T-helper 1 cell treated with Interleukin-12 subunit alpha and Interleukin-12 subunit beta and Interleukin-4 antibody, amounts not matched to agents 30 ng/mL and 1 ng/mL, for 36 hours (primary cell): ENCODE measurements around the gene CEP70. TPM values are rescaled to one million over a fixed set of nuclear protein-coding genes. Genes with fewer than 3 reads are reported as not detected.
"Not testable (repeated sequence)": the region's sequence is repeated elsewhere in the genome, so short reads cannot be mapped to it uniquely, and the experiment has no call there.

Experiments used
- intact Hi-C: fragments of 100-400 bp; cut with micrococcal nuclease; formaldehyde crosslinking; loops from one replicate; pipeline ENCODE4 v1.15.1; 2024
- total RNA-seq: library from RNA; stranded (reverse); gene quantifications from 2 replicates; pipeline ENCODE4 v1.2.3, GENCODE V29; 2022

Gene CEP70
- total RNA-seq, 1 donor from 2014 or later = 6.5 TPM

DNA sequence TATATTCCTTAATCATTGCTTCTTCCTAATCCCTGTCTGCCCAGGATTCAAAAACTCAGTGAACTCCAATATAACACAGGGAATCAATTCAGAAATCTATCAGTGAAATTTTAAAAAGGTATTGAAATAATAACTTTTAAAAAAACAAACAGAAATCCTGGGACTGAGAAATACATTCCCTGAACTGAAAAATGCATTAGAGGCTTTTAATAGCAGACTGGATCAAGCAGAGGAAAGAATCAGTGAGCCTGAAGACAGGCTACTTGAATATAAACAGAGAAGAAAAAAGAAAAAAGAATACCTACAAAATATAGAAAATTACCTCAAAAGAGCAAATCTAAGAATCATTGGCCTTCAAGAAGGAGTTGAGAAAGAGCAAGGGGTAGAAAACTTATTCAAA is 54.7 kb downstream of the CEP70 start:
- intact Hi-C loops = no loop called here

DNA sequence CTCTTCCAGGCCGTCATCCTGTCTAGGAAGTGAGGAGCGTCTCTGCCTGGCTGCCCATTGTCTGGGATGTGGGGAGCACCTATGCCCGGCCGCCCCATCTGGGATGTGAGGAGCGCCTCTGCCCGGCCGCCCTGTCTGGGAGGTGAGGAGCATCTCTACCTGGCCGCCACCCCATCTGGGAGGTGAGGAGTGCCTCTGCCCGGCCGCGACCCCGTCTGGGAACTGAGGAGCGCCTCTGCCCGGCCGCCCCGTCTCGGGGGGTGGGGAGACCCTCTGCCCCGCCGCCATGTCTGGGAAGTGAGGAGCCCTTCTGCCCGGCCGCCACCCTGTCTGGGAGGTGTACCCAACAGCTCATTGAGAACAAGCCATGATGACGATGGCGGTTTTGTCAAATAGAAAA is 72.6 kb downstream of the CEP70 start:
- intact Hi-C loops = not testable (repeated sequence)

DNA sequence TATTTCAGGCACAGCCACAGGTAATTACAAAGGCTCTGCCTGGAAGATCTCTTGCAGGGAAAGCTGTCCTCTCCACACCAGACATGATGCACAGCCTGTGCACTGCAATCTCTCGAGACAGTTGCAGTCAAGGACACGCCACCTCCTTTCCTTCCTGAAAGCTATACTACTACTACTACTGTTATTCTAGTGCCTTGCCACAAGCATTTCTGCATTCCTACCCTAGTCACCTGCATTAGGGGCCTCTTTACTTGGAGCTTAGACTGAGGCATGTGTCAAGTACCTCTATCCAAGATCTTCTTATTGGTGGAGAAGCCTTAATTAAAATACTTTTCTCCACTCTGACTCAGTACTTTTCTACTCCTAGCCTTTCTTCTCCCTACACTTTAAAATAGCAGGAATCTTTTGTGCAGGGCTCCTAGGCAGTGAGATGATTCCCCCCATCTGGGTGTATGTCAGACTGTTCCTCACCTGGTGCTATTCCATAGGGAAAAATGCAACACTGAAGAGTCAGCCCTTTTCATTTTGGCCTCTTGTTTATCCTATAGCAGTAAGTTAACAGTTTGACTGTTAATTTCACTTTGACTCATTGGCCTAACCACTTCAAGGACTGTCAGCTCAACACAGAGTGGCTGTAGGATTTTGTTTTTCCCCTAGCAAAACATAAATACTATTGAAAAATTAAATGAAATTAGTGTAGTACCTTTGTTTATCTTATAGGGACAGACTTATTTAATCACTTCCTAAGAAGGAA is 80.8 kb downstream of the CEP70 start:
- intact Hi-C loops = loop anchor here (1.0 to 5.0 kb wide), 4 partner anchors 59 to 184 kb away; partner anchors contain the start of genes CEP70 and NME9

DNA sequence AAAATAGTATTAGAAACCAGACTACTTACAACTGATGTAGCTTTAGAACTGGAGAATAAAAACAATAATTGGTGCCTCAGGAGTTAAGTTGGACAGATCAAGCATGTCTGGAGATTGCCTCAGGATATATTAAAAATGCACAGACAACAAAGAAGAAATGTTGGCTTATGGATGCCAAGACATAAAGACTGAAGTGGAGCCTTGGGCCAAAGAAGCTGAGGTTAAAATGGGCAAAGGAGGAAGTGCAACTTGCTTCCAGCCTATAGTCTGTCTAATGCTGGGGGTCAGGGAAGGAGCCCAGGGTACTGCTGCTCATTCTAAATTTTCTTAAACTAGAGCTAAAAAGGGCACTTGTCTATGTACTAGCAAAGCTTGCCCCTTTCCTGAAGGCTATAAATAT is 82.1 kb downstream of the CEP70 start:
- intact Hi-C loops = loop anchor here (5.0 kb wide), 1 partner anchor 75 kb away; no protein-coding TSS in a partner anchor

DNA sequence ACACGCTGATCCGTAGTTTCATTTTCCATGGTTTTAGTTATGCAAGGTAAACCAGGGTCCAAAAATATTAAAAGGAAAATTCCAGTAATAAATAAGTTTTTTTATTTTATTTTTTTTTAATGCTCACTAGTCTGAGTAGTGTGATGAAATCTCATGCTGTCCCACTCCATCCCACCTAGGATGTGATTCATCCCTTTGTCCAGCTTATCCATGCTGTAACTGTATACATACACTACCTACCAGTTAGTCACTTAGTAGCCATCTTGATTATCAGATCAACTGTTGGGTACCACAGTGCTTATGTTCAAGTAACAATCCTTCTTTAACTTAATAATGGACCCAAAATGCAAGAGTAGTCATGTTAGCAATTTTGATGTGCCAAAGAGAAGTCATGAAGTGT is 84.5 kb downstream of the CEP70 start:
- intact Hi-C loops = no loop called here

DNA sequence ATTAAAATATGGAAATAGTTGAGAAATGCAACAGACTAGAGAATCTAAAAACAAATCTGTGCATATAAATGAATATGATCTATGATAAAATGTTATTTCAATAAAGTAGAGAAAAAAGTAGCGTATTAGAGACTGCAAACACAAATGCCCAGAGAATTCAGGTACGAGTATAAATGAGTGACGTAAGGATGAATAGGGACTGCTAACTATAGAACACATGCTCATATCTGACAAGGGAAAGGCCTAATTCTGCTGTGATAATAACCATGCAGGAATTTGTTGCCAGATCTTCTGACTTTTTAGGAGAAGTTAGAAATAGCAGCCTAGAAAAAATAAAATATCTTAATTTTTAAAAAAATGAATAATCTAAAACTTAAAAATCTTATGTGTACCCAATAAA is 86.5 kb downstream of the CEP70 start:
- intact Hi-C loops = no loop called here

DNA sequence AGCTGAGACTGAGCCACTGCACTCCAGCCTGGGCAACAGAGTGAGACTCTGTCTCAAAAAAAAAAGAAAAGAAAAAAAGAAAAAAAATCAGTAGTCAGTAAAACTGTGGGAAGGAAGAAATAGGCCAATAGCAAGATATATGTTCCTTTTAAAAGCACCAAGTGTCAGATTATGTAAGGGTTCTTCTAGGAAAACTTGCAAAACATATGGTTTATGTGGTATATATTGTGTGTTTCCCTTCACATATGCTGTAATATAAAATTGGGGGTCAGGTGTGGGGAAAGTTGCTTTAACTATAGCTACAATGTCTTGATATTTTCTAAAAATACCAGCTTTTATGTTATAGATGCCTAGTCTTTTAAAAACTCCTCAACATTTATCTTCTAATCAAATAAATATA is 95.1 kb downstream of the CEP70 start:
- intact Hi-C loops = no loop called here

DNA sequence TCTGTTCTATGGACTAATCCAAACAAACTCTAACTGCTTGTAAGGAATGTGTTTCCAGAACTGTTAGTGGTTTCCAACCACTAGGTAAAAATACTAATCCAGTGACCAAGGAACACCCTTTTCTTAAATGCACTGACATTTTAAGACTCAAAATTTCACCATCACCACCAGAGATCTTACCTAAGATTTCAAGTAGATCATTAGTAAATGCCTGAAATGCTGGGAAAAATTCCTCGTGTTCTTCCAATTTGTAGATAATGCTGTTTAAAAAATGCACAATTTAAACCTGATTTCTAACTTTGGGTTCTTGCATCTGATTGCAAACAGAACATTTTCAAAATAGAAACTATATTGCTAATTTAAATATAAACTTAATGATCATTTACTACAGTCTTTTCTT is 96.2 kb downstream of the CEP70 start:
- intact Hi-C loops = no loop called here

DNA sequence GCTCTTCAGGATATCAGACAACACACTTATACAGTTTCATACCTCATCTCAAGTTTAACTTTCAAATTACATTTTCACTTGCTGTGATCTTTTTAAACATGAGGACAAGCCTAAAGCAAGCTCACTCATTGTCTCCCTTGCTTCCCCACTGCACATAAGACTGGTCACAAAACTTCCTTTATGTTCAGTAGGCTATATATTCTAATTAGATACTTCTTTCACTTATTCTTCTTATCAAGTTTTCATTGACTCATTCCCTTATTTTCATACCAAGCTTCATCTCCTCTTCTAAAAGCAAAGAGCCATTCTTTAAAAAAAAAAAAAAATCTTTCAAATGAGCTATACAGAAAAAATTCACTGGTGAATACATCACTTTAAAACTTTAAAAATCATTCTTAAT is 97.0 kb downstream of the CEP70 start:
- intact Hi-C loops = no loop called here

DNA sequence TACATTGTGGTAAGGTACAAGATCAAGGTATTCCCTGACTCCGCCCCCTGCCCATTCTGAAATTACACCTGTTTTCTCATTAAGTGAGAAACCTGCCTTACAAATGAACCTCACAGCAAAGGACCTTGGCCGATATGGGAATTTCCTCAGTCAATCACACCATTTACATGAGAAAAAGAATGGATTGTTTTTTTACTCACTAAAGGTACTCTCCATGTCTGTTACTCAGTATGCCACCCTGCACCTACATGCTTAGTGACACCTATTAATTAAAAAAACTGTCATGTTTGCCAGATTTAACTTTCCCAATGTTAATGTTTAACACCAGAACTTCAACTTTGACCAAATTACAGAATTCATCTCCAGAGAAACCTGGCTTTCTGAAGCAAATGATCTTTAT is 97.6 kb downstream of the CEP70 start:
- intact Hi-C loops = no loop called here

DNA sequence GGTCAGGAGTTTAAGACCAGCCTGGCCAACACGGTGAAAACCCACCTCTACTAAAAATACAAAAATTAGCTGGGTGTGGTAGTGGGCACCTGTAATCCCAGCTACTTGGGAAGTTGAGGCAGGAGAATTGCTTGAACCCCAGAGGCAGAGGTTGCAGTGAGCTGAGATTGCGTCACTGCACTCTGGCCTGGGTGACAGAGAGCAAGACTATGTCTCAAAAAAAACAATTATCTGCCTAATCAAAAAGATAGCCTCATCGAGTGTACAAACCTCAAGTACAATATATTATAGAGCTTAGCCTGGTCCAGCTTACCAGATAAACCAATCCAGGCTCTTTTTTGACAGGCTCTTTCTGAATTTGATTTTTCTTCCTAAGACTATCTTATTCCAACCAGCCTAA is 98.4 kb downstream of the CEP70 start:
- intact Hi-C loops = not testable (repeated sequence)

DNA sequence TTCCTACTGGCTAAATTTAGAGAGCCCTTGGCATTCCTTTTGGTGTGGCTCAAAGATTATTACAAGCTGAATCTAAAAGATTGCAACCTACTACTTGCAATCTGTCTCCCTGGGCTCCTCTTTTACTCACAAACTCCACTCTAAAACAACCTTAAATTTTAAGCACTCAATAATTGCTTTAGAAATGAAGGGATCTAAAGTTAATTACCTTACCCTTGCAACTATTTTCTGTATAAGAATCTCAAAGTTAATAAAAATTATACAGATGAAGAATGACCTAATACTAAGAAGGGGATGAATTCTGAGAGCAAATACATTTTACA is 99.5 kb downstream of the CEP70 start:
- intact Hi-C loops = no loop called here

DNA sequence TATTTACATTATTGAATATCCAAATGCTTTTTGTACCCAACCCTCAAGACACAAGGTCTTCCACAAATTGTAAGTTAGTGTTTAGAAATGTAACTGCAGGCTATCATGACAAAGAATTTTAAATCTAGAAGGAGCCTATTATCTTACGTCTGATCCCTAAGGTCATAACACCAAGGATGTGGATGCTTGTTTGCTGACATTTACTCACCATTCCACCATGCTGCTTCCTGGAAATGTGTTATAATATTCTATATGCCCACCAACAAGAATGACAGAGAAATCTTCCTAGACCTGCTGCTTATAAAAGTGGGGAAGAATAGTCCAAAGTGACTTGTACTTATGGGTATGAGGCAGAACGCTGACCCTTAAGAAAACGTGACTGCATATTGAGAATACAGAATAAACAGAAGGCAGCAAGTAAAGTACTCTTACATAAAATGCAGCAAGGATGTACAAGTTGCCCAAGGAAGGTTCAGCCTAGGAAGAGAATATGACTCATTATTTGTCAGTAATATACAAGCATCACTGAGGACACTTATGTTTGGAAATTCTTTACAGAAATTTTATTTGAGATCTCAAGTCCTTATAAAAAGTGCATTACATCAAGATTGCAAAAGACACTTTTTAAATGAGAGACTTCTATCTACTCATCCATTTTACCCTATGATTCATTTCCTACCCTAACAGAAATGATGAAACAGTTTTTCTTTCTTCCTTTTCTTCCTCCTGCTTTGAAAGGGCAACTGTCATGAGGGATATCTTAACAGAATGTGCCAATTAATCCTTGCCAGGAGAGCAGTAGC is 100.1 kb downstream of the CEP70 start:
- intact Hi-C loops = no loop called here

DNA sequence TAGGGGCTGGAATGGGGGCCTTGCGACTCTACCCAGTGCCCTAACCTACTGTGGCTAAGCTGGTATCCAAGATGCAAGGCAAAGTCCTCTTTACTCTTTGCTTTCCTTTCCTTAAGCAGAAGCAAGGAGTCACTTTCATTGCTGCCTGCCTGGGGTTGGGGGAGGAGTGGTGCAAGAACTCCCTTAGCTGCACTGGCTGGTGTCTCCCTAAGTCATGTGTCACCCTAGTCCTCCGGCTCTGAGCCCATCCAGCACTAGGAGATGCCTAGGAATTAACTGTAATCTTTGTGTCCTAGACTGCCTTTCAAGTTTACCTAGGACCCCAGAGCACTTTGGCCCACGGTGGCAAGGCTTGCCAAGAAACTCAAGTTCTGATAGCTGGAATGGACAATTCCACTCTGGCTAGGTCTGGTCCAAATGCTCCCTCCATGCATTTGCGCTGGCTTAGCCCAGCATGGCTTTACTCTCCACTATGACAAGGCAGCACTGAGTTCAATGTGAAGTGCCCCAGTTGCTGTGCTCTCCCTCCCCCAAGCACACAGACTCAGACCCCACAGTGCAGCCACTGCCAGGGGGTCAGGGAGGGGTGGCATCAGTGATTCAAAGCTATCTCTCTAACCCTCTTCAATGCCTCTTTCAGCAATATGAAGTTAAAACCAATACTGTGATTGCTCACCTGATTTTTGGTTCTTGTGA is 100.9 kb downstream of the CEP70 start:
- intact Hi-C loops = no loop called here

DNA sequence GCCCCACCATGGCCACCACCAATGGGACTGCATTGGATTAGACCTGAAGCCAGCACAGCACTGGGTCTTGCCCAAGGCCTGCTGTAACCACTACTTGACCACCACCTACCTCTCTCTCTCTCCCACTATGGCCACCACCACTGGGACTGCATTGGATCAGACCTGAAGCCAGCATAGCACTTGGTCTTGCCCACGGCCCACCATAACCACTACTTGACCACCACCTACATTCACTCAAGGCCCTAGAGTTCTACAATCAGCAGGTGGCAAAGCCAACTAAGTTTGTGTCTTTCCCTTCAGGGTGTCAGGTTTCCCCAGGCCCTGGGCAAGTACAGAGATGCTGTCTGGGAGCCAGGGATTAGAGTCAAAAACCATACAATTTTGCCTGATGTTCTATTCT is 102.1 kb downstream of the CEP70 start:
- intact Hi-C loops = no loop called here

DNA sequence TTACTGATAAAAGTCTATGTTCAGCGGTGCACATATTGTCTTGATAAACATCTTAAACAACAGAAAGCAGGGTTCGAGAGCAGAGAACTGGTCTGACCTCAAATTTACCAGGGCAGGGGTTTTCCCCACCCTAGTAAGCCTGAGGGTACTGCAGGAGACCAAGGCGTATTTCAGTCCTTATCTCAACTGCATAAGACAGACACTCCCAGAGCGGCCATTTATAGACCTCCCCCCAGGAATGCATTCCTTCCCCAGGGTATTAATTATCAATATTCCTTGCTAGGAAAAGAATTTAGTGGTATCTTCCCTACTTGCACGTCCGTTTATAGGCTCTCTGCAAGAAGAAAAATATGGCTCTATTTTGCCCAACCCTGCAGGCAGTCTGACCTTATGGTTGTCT is 107.5 kb downstream of the CEP70 start:
- intact Hi-C loops = not testable (repeated sequence)

DNA sequence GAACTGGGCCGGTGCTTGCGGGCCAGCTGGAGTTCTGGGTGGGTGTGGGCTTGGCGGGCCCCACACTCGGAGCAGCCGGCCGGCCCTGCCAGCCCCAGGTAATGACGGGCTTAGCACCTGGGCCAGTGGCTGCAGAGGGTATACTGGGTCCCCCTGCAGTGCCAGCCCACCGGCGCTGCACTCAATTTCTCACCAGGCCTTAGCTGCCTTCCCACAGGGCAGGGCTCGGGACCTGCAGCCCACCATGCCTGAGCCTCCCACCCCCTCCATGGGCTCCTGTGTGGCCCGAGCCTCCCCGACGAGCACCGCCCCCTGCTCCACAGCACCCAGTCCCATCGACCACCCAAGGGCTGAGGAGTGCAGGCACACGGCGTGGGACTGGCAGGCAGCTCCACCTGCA is 109.4 kb downstream of the CEP70 start:
- intact Hi-C loops = not testable (repeated sequence)

DNA sequence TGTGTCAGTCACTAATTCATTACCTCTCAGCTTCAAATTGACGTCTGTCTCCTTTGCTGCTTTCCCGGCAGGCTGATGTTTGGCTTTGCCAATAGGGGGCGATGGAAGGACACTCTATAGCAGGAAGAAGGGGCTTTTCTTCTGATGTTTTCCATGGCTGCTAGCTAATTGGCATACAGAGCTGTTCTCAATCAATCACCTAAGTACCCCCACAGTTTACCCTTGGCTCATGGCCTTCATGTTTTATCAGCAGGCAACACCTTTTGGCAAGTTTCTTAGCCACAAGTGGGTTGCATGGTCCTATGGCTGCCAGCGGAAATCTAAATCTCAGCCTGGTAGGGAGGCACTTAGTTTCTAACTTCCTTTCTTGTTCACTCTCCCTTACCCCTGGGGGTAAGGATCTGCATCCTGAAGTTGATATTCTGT is 114.6 kb downstream of the CEP70 start:
- intact Hi-C loops = loop anchor here (1.0 to 10.0 kb wide), 5 partner anchors 63 to 444 kb away; partner anchors contain the start of gene CEP70

DNA sequence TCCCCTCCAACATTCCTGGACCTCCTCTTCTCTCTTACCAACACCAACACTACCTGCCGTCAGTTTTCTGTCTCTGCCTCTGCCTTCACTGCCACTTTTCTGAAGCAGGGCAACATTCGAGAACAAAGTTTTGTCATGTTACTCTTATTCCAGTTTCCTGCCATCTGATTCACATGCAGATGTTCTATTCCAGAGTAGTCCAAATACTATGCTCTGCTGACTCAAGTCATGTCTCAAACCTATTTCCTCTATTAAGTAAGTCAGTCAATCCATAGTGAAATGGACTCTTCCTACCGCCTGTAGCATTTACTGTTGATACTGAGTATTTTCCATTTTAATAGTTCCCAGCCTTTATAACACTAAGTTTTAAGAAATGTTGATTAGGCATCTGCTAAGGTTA is 116.3 kb downstream of the CEP70 start:
- intact Hi-C loops = loop anchor here (2.0 to 10.0 kb wide), 3 partner anchors 61 to 437 kb away; no protein-coding TSS in a partner anchor

DNA sequence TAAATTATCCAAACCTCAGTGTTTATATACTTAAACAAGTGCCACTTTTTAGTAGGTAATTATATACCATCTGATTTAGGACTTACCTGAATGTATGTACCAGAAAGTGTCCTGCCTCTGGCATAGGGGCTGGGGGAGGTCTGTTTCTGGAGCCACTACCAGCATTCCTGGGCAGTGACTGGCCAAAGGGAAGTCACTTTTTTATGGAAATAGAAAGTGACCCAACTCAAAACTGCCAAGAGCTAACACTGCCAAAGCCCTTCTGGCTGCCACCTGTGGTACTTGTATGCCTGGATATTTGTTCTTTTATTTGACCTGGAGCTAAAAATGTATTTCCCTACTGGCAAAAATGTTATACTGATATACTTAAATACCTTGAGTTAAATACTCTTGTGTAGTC is 116.9 kb downstream of the CEP70 start:
- intact Hi-C loops = loop anchor here (10.0 kb wide), 1 partner anchor 218 kb away; no protein-coding TSS in a partner anchor

DNA sequence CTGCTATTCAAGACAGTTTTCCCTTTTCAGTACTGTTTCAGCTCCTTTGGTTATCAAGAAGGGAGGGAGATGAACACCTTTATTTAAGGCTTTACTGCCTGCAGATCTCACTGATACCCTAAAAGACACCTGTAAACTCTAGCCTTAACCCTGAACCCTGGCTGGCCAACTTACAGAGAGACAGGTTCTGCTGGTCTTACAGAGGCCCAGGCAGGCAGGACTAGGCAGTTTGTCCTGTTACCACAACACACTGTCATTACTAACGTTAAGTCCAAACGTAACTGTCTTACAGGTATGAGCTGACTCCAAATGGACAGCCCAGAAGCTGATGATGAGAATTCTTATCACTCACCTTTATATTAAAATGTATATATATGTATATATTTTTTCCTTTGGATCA is 117.5 kb downstream of the CEP70 start:
- intact Hi-C loops = loop anchor here (10.0 kb wide), 1 partner anchor 218 kb away; no protein-coding TSS in a partner anchor

DNA sequence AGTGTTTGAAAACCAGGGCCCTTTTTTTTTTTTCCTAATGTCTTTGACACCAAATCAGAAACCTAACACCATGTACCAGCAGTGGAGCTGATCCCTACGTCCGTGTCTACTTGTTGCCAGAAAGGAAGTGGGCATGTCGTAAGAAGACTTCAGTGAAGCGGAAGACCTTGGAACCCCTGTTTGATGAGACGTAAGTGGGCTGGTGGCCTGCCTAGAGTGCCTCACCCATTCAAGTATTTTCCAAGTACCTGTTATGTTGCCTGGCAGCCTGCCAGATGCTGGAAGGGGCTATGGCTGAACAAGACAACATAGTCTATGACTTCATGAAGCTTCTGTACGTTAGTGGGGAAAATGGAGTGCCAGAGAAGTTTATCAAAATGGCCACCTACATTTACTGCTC is 119.9 kb downstream of the CEP70 start:
- intact Hi-C loops = loop anchor here (10.0 kb wide), 1 partner anchor 221 kb away; no protein-coding TSS in a partner anchor
